G401.6 (cell line): ENCODE measurements around the gene SARM1.

Experiments used
- FAIRE-seq: peaks from 2 replicates; lab custom pipeline; 2012; peaks lifted over from hg19 to GRCh38; lab: Jason Lieb, UNC

SARM1 gene

GRCh38 chr17:28369684-28370034 is 1.8 kb upstream of the SARM1 start:
- no peak for FAIRE-seq

GRCh38 chr17:28370035-28370743 is 1.3 kb upstream of the SARM1 start, which contains the start of gene VTN:
Gene VTN, minus strand, starts transcription at chr17:28370307. Its CDS starts 104 bp downstream, at chr17:28370203.
- no peak for FAIRE-seq

- FAIRE-seq = no peak
Observed at GRCh38 chr17:28370744-28371103, 770 bp upstream of the SARM1 start.

GRCh38 chr17:28372203-28372944 is 880 bp downstream of the SARM1 start:
- no peak for FAIRE-seq

- FAIRE-seq = no peak
Observed at GRCh38 chr17:28372945-28373274, 1.4 kb downstream of the SARM1 start.

- FAIRE-seq = no peak
Observed at GRCh38 chr17:28379814-28380801, 8.6 kb downstream of the SARM1 start.

GRCh38 chr17:28381141-28381825 is 9.8 kb downstream of the SARM1 start:
- no peak for FAIRE-seq

- FAIRE-seq = no peak
Observed at GRCh38 chr17:28384281-28385036, 13.0 kb downstream of the SARM1 start.

GRCh38 chr17:28385037-28385400 is 13.5 kb downstream of the SARM1 start:
- no peak for FAIRE-seq

GRCh38 chr17:28385406-28385805 is 13.9 kb downstream of the SARM1 start:
- FAIRE-seq = no peak

GRCh38 chr17:28386391-28386790 is 14.9 kb downstream of the SARM1 start:
- no peak for FAIRE-seq

- FAIRE-seq = no peak
Observed at GRCh38 chr17:28388106-28388505, 16.6 kb downstream of the SARM1 start.

GRCh38 chr17:28390141-28390540 is 18.6 kb downstream of the SARM1 start:
- no peak for FAIRE-seq

- no peak for FAIRE-seq
Observed at GRCh38 chr17:28390563-28390962, 19.1 kb downstream of the SARM1 start.

GRCh38 chr17:28390984-28391383 is 19.5 kb downstream of the SARM1 start:
- FAIRE-seq = no peak

GRCh38 chr17:28391401-28391800 is 19.9 kb downstream of the SARM1 start:
- no peak for FAIRE-seq

- FAIRE-seq = no peak
Observed at GRCh38 chr17:28392491-28392890, 21.0 kb downstream of the SARM1 start.

GRCh38 chr17:28394337-28395116 is 23.0 kb downstream of the SARM1 start:
- peak; percentile 28 for FAIRE-seq

- no peak for FAIRE-seq
Observed at GRCh38 chr17:28395426-28395825, 23.9 kb downstream of the SARM1 start.

GRCh38 chr17:28395968-28396367 is 24.5 kb downstream of the SARM1 start:
- no peak for FAIRE-seq
